OCI-LY3 (cell line): ENCODE results near the gene SMCHD1.

Source experiments
- CTCF ChIP-seq: fragments of 200-600, 300-600 bp; sonication (generic); IDR thresholded peaks from 2 replicates; pipeline ENCODE4 v1.5.1; 2014; ENCODE audit warnings: antibody characterized with exemption, low read length, low read depth
- EZH2phosphoT487 ChIP-seq: fragments of 200-600 bp; shearing (Covaris generic); IDR thresholded peaks from 2 replicates; pipeline ENCODE4 v1.6.1; 2018; ENCODE audit warnings: antibody characterized with exemption, mixed run types, low read depth

GRCh38 chr18:2787225-2787624, 131.7 kb downstream of the SMCHD1 start:
- TF ChIP-seq CTCF (no peak), EZH2phosphoT487 (no peak)
